Gastroesophageal sphincter (tissue), 3 donors: ENCODE data around the gene GPR22.

ENCODE experiments used
- EP300 ChIP-seq: sonication (generic); formaldehyde crosslinking; IDR thresholded peaks from one replicate; pipeline ENCODE4 v1.6.1; 2017; ENCODE audit warnings: antibody characterized with exemption, mild to moderate bottlenecking
- POLR2A ChIP-seq, 2 donors: fragments of 450-650 bp; IDR thresholded peaks; one replicate each; pipeline ENCODE4 v1.6.1; 2017; ENCODE audit warnings: antibody characterized with exemption in 2 of 2, mild to moderate bottlenecking in 2 of 2, moderate library complexity in 1 of 2
- POLR2AphosphoS5 ChIP-seq: sonication (generic); formaldehyde crosslinking; IDR thresholded peaks from one replicate; pipeline ENCODE4 v1.6.1; 2017; ENCODE audit warnings: antibody characterized with exemption
- TF ChIP-seq, protein P1 (sequence below), 4 experiments: fragments of 200-600 bp in 2 of 4; fragments of 450-650 bp in 2 of 4; sonication (generic) in 1 of 4; IDR thresholded peaks; one replicate each; pipeline ENCODE4 v1.5.1; 2017 to 2019; ENCODE audit warnings: antibody characterized with exemption in 4 of 4, mild to moderate bottlenecking in 2 of 4, moderate library complexity in 2 of 4

DNA sequence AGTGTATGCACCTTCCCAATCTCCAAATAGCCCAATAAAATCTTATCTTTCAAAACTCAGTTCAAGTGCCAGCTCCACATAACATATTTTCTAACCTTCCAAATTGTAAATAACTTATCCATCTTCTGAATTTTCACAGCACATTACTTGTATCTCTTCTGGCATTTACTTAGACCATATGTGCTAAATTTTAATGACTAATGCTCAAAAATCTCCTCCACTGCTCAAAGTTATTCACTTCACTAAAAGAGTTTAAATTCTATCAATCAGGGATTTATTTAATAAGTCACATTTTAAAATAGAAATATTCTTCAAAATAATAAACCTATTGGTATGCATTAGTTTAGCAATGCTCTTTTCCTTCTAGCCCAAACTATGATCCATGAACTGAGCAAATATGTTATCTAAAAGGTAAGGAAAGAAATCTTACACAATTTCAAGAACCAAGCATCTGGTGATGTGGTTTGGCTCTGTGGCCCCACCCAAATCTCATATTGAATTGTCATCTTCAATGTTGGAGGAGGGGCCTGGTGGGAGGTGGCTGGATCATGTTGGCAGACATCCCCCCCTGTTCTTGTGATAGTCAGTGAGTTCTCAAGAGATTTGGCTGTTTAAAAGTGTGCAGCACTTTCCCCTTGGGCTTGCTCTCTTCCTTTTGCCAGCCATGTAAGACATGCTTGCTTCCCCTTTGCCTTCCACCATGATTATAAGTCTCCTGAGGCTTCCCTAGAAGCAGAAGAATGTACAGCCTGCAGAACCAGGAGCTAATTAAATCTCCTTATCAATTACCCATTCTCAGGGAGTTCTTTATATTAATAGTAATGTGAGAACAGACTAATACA is 28.1 kb upstream of the GPR22 start:
- TF ChIP-seq, protein P1, sequence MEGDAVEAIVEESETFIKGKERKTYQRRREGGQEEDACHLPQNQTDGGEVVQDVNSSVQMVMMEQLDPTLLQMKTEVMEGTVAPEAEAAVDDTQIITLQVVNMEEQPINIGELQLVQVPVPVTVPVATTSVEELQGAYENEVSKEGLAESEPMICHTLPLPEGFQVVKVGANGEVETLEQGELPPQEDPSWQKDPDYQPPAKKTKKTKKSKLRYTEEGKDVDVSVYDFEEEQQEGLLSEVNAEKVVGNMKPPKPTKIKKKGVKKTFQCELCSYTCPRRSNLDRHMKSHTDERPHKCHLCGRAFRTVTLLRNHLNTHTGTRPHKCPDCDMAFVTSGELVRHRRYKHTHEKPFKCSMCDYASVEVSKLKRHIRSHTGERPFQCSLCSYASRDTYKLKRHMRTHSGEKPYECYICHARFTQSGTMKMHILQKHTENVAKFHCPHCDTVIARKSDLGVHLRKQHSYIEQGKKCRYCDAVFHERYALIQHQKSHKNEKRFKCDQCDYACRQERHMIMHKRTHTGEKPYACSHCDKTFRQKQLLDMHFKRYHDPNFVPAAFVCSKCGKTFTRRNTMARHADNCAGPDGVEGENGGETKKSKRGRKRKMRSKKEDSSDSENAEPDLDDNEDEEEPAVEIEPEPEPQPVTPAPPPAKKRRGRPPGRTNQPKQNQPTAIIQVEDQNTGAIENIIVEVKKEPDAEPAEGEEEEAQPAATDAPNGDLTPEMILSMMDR (IDR thresholded peaks at IDR 0.05): no peak
- TF ChIP-seq POLR2AphosphoS5 (no peak), EP300 (no peak), POLR2A (IDR thresholded peaks at IDR 0.05) (no peak)
